ENCODE measurements around the gene C20orf96.

Gene C20orf96

DNA sequence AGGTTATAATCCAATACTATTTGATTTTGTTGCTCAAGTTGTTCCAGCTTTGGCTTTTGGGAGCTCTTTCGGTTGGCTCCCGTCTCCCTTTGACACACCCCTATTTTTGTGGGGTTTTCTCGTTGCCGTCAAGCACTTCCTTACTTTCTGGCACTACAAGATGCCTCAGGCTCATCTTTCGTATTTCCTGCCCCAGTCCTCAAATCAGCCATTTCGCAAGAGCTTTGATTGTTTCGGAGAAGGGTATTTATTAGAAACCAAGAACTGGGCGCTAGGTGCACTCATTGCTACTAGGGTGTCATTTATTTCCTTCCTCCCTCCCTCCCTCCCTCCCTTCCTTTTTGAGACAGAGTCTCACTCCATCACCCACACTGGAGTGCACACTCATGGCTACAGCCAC, 21.5 kb upstream of the C20orf96 start:
- no peak for DNase-seq

- no peak for DNase-seq
These were observed 21.1 kb upstream of the C20orf96 start for GRCh38 chr20:311609-312008.

DNA sequence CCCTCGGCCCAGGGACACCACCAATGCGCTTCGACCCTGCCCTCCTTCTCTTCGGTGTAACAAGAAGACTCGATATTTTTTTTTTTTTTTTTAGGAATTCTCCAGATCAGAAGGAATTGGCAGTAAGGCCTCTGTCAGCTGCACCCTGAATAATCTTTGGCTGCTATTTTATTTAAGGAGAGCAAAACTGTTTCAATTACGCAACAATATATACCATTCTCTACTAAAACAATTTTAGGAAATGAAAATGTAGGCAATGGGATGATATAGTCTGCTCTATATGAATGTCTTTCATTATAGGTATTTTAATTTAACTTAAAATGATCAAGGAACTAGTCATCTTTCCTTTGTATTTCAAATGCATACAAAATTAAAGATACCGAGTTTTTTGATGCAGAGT, 20.1 kb upstream of the C20orf96 start:
- no peak for DNase-seq

GRCh38 chr20:309841-310644, 19.5 kb upstream of the C20orf96 start:
- peak; percentile 98 for DNase-seq

DNA sequence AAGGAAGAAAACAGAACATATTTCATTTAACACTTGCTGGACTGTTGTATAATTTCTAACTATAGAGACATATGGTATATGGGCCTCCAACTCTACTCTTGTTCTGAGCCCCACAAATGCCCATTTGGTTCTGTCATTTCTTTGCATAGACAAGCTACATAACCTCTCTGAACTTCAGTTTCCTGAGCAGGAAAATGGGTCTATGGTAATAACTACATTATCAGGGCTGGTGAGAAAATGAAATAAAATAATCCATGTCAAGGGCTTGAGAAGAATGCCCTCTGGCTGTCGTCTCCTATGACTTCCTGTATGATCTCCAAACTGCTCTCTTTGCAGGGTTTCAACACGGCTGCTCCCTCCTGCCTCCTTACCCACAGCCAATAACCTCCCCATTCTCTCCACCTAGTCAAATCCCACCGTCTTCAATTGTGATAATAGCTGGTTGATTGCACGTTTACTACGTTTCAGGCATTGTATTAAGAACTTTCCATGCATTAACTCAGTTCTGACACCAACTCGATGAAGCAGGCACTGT, 18.8 kb upstream of the C20orf96 start:
- no peak for DNase-seq

DNA sequence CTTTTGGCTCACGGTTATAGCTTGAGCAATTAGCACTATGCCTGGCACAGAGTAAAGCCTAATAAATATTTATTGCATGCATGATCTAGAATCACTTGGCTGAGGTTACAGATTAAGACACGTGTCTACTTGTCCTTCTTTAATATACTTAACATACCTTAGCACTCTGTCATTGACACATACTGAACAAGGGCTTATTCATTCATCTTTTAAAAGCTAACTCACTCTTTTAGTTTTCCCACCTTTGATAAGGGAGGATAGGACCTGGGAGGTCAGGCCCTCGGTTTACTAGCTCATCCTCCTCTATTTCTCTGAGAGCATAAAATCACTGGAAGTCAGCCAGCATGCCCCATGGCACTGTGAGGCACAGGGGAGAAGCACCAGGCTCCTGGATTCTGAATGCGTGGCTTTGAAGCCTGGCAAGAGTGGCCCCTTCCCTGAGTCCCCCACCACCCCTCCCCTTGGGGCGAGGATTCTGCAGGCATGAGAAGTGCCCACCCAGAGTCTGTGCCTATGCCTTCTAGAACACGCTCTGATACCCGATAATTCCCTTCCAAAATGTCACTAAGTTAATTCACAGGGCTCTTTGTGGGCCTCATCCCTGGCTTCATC, 18.0 kb upstream of the C20orf96 start:
- DNase-seq: no peak

DNA sequence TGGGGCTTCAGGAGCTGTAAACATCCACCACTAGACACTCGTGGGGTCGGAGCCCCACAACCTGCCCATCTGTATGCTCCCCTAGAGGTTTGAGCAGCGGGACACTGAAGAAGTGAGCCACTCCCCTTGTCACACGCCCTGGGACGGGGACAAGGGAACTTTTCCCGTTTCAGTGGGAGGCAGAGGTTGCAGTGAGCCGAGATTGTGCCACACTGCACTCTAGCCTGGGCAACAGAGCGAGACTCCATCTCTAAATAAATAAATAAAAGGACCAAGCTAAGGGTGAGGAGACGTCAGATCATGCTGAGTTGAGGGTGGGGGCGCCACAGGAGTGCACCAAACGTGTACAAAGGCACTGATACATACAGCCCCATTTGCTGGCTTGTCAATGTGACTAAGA, 15.2 kb upstream of the C20orf96 start:
- no peak for DNase-seq

DNA sequence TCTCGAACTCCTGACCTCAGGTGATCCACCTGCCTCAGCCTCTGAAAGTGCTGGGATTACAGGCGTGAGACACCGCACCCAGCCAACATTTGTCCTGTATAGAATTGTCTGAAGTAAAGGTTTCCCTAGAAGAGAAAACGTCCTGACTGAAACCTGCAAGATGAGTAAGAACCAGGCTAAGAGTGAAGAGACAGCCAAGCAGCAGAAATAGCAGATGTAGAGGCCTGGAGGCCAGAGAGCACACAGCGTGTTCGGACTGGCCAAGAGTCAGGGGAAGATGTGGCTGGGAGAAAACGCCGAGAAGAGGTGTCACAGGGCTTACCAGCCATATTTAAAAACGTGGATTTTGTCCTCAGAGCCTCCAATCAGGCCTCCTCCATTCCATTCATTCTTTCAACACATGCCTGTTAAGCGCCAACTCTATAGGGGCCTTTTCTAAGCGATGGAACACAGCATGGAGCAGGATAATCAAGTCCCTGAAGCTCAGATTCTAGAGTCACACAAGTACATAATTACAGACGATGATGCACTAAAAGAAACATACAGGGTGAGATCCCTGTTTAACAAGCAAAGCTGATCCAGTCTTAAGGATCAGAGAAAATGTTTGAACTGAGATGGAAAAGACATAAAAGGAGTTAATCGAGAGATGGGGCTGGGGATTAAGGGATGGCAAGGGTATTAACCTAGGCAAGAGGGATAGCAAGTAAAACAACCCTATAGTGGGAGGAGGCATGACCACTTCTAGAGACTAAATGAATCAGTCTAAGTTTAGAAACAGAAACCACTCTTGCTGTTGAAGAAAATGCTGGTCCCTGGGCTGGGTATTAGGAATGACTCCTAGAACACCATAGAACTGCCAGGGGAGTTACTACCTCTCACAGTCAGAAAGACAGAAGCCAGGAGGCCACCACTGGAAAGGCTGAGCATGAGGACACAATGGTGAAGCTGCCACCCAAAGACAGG, 11.6 kb upstream of the C20orf96 start:
- no peak for DNase-seq

GRCh38 chr20:300345-300990, 9.9 kb upstream of the C20orf96 start:
- DNase-seq: no peak

GRCh38 chr20:298776-299391, 8.3 kb upstream of the C20orf96 start:
- no peak for DNase-seq

- DNase-seq: peak; percentile 18
These were observed 7.6 kb upstream of the C20orf96 start for GRCh38 chr20:297925-298775.

GRCh38 chr20:297098-297924, 6.8 kb upstream of the C20orf96 start, which contains the start of gene ZCCHC3:
TSS of gene ZCCHC3 (plus strand) at chr20:297570. CDS start at chr20:297587, 17 bp downstream.
- peak; percentile 68 for DNase-seq

GRCh38 chr20:295804-296203, 5.3 kb upstream of the C20orf96 start:
- no peak for DNase-seq

DNA sequence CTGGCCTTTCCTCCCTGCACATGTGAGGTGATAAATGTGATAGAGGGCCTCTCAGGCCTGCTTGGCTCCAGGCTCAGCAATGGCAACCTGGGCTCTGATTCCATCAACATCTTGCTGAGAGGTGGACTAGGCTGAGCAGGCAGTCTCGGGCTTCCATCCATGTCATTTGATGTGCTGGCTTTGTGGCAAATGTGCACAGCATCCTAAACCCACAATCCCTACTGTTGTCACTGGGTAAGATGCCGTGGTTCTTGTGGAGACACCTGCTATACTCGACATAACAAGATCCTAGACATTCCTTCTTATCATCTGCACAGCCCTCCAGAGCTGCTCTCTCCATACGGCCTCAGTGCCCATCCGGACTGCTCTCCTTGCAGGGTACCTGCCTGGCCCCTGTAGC, 4.1 kb upstream of the C20orf96 start:
- DNase-seq: no peak

GRCh38 chr20:289693-290083, 862 bp downstream of the C20orf96 start:
- DNase-seq: no peak

DNA sequence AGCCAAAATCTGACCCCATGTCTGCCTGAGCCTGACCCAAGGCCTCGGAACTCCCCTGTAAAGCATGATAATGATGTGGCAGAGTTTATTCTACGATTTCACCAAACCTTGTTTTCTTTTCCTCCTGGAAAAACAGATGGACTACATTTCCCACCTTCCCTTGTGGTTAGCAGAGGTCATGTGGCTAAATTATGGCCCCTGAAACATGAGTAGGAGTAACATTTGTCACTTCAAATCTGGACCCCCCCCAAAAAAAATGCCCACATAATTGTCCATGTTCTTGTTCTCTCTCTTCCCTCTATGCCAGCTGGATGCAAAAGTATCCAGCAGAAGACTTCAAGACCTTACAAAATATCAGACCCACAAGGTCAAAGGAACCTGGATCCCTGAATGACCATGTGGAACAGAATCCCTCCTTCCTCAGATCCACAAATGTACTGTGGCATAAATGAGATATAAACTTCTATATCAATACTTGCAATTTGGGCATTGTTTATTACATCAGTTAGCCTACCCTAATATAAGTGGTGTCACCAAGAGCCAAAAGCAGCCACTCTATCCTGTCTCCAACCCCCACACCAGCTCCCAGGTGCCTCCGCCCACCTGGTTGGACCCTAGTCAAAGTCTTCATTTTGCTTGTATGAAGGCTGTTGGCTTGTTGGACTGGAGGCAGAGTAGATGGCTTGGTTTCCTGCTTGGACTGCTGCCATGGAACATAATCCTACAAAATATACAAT, 1.4 kb downstream of the C20orf96 start:
- DNase-seq: no peak

- no peak for DNase-seq
These were observed 4.0 kb downstream of the C20orf96 start for GRCh38 chr20:286508-286907.

GRCh38 chr20:284172-284571, 6.4 kb downstream of the C20orf96 start:
- DNase-seq: no peak
